IMR-90 (cell line): Measurements from ENCODE around the gene ETHE1. TPM values are rescaled to one million over a fixed set of nuclear protein-coding genes. Genes with fewer than 3 reads are reported as not detected.
"Not testable (repeated sequence)": the region's sequence is repeated elsewhere in the genome, so short reads cannot be mapped to it uniquely, and the experiment has no call there.

Experiments used
- ATAC-seq: fragments of 200-7000 bp; cut with Tn5 transposase; 2 replicates; pipeline ENCODE4 v1.9.1; 2020; ENCODE audit warnings: low read depth, mild to moderate bottlenecking, moderate library complexity
- BruUV-seq: library from RNA; stranded (reverse); fragments of 400-500 nt; replicated peaks from 2 replicates; lab custom pipeline; 2021; lab: Mats Ljungman, UMichigan
- CTCF ChIA-PET: fragments of 300-600 bp; formaldehyde crosslinking; extraction: SDS; loops from one replicate; lab custom pipeline; 2021; ENCODE audit warnings: antibody characterized with exemption; lab: Yijun Ruan, JAX
- POLR2A ChIA-PET: fragments of 300-600 bp; sonication (Branson Sonifier 250); formaldehyde crosslinking; loops from one replicate; lab custom pipeline; 2022; ENCODE audit warnings: antibody characterized with exemption; ENCODE audit not compliant: unreplicated experiment; lab: Charles Lee
- DNase-seq: peaks from one replicate; pipeline ENCODE4 v3.0.0; 2013
- H2AFZ ChIP-seq: replicated peaks from 2 replicates; pipeline ENCODE3; 2013; ENCODE audit warnings: low read length, mild to moderate bottlenecking; ENCODE audit not compliant: poor library complexity
- H2AK5ac ChIP-seq: 2 replicates; pipeline ENCODE4 v1.6.1; 2013; ENCODE audit warnings: low read depth, low read length, inconsistent platforms
- H2AK9ac ChIP-seq: replicated peaks from 2 replicates; pipeline ENCODE3; 2013; ENCODE audit warnings: mild to moderate bottlenecking, low read depth, low read length, moderate library complexity; ENCODE audit not compliant: poor library complexity
- H2BK120ac ChIP-seq: 2 replicates; pipeline ENCODE4 v1.6.1; 2013; ENCODE audit warnings: low read depth, low read length, inconsistent platforms
- H2BK15ac ChIP-seq: 3 replicates; pipeline ENCODE4 v1.6.1; 2013; ENCODE audit warnings: low read depth, low read length, inconsistent platforms
- H2BK20ac ChIP-seq: 2 replicates; pipeline ENCODE4 v1.6.1; 2013; ENCODE audit warnings: low read depth, mild to moderate bottlenecking, inconsistent platforms, low read length, moderate library complexity
- H2BK5ac ChIP-seq: 2 replicates; pipeline ENCODE4 v1.6.1; 2013; ENCODE audit warnings: mild to moderate bottlenecking, low read depth, low read length, inconsistent platforms; ENCODE audit not compliant: poor library complexity, severe bottlenecking
- H3K14ac ChIP-seq: replicated peaks from 2 replicates; pipeline ENCODE4 v1.6.1; 2013; ENCODE audit warnings: low read depth, low read length, inconsistent platforms
- H3K18ac ChIP-seq: 2 replicates; pipeline ENCODE4 v1.6.1; 2013; ENCODE audit warnings: low read depth, low read length, control low read depth
- H3K23ac ChIP-seq: 2 replicates; pipeline ENCODE4 v1.6.1; 2013; ENCODE audit warnings: low read depth, low read length, inconsistent platforms
- H3K27ac ChIP-seq: 2 replicates; pipeline ENCODE4 v1.5.1; 2013; ENCODE audit warnings: mild to moderate bottlenecking, control low read depth, low read length; ENCODE audit not compliant: insufficient read depth
- H3K27me3 ChIP-seq: 2 replicates; pipeline ENCODE4 v1.6.1; 2013; ENCODE audit warnings: low read length; ENCODE audit not compliant: control insufficient read depth, insufficient read depth
- H3K36me3 ChIP-seq: 2 replicates; pipeline ENCODE4 v1.6.1; 2013; ENCODE audit warnings: low read length, mixed read lengths; ENCODE audit not compliant: control insufficient read depth, insufficient read depth
- H3K4ac ChIP-seq: 2 replicates; pipeline ENCODE4 v1.6.1; 2013; ENCODE audit warnings: low read depth, low read length, inconsistent platforms
- H3K4me1 ChIP-seq: 2 replicates; pipeline ENCODE4 v1.6.1; 2013; ENCODE audit warnings: low read length, mixed read lengths; ENCODE audit not compliant: control insufficient read depth, insufficient read depth
- H3K4me2 ChIP-seq: 2 replicates; pipeline ENCODE4 v1.6.1; 2013; ENCODE audit warnings: low read depth, mild to moderate bottlenecking, control low read depth, low read length, moderate library complexity
- H3K4me3 ChIP-seq: 2 replicates; pipeline ENCODE4 v1.5.1; 2013; ENCODE audit warnings: low read depth, mild to moderate bottlenecking, control low read depth, low read length, moderate library complexity; ENCODE audit not compliant: insufficient read depth
- H3K56ac ChIP-seq: 2 replicates; pipeline ENCODE4 v1.6.1; 2013; ENCODE audit warnings: low read length, inconsistent platforms; ENCODE audit not compliant: insufficient read depth; ENCODE audit errors: extremely low read depth
- H3K79me1 ChIP-seq, 2 experiments: 2 replicates each; pipeline ENCODE4 v1.6.1; 2013; ENCODE audit warnings: low read length in 2 of 2, inconsistent platforms in 1 of 2, low read depth in 1 of 2
- H3K9ac ChIP-seq: 2 replicates; pipeline ENCODE4 v1.6.1; 2013; ENCODE audit warnings: low read depth, low read length, control low read depth
- H3K9me1 ChIP-seq: 2 replicates; pipeline ENCODE4 v1.6.1; 2013; ENCODE audit warnings: low read length, inconsistent platforms; ENCODE audit not compliant: insufficient read depth
- H3K9me3 ChIP-seq: 2 replicates; pipeline ENCODE4 v1.6.1; 2013; ENCODE audit warnings: low read length; ENCODE audit not compliant: control insufficient read depth, insufficient read depth
- H4K20me1 ChIP-seq: 2 replicates; pipeline ENCODE4 v1.6.1; 2013; ENCODE audit warnings: low read length, inconsistent platforms; ENCODE audit not compliant: insufficient read depth
- H4K5ac ChIP-seq: 2 replicates; pipeline ENCODE4 v1.6.1; 2013; ENCODE audit warnings: mild to moderate bottlenecking, low read depth, low read length, control low read depth
- H4K8ac ChIP-seq, 2 experiments: 2 replicates each; pipeline ENCODE4 v1.6.1; 2013; ENCODE audit warnings: low read depth in 2 of 2, low read length in 2 of 2, control low read depth in 1 of 2, inconsistent platforms in 1 of 2
- H4K91ac ChIP-seq: 2 replicates; pipeline ENCODE4 v1.6.1; 2013; ENCODE audit warnings: low read depth, low read length, inconsistent platforms; ENCODE audit not compliant: insufficient read depth
- BHLHE40 ChIP-seq: fragments of 150-350 bp; IDR thresholded peaks from 2 replicates; pipeline ENCODE4 v1.6.1; 2016; ENCODE audit warnings: mild to moderate bottlenecking, low read depth, low read length
- CHD1 ChIP-seq: IDR thresholded peaks from 2 replicates; pipeline ENCODE4 v1.6.1; 2012; ENCODE audit warnings: low read depth, low read length, improper control_type of control experiment
- MAFK ChIP-seq: IDR thresholded peaks from 2 replicates; pipeline ENCODE4 v1.6.1; 2012; ENCODE audit warnings: low read depth, low read length, improper control_type of control experiment
- POLR2A ChIP-seq: IDR thresholded peaks from 2 replicates; pipeline ENCODE4 v1.6.1; 2012; ENCODE audit warnings: mild to moderate bottlenecking, low read depth, low read length
- RAD21 ChIP-seq: IDR thresholded peaks from 2 replicates; pipeline ENCODE4 v1.6.1; 2012; ENCODE audit warnings: low read length, improper control_type of control experiment
- SMC3 ChIP-seq: fragments of 150-350 bp; IDR thresholded peaks from 2 replicates; pipeline ENCODE4 v1.6.1; 2016; ENCODE audit warnings: low read depth, mild to moderate bottlenecking, antibody characterized with exemption, low read length, moderate library complexity
- WGBS, 2 experiments: methylation state at CpG; one replicate each; pipeline versions ENCODE4 v1.1.5 to v1.1.7; 2013; ENCODE audit warnings: missing lambda C conversion rate in 2 of 2; ENCODE audit not compliant: insufficient read length in 1 of 2; ENCODE audit errors: extremely low coverage in 2 of 2; 5-methylcytosine and 5-hydroxymethylcytosine counted together
- dilution Hi-C: fragments of 300-500 bp; cut with HindIII; formaldehyde crosslinking; loops from one replicate; pipeline ENCODE4 v1.14.3; 2018; ENCODE audit warnings: low sequenced_read_pairs; ENCODE audit not compliant: unreplicated experiment
- in situ Hi-C: fragments of 300-500 bp; cut with MboI; formaldehyde crosslinking; loops from 3 replicates; pipeline ENCODE4 v1.14.3; 2019; ENCODE audit warnings: low sequenced_read_pairs, inconsistent platforms, mixed read lengths
- intact Hi-C: fragments of 100-400 bp; cut with micrococcal nuclease; formaldehyde crosslinking; loops from 2 replicates; pipeline ENCODE4 v1.10.0; 2022
- polyA plus RNA-seq, 3 experiments: library from polyadenylated mRNA; depleted of rRNA; stranded (reverse); fragments of >200 nt; gene quantifications; 2 replicates each; pipeline ENCODE4 v1.2.3, GENCODE V29; 2012; ENCODE audit warnings: low replicate concordance in 1 of 3
- total RNA-seq: library from RNA; depleted of rRNA; stranded (reverse); fragments of >200 nt; gene quantifications from 2 replicates; pipeline ENCODE4 v1.2.3, GENCODE V29; 2012

The ETHE1 gene
- total and polyA plus RNA-seq, 2 of the 4 experiments (the other 2 are of a cell fraction) = 161 to 233 TPM

- no peak overlapping the region for H4K5ac ChIP-seq
Measured at GRCh38 chr19:43548706-43549105, 21.7 kb upstream of the ETHE1 start.

GRCh38 chr19:43547926-43548325, 20.9 kb upstream of the ETHE1 start:
- H3K4ac ChIP-seq, H2AK9ac ChIP-seq, H3K4me1 ChIP-seq, H3K14ac ChIP-seq, H3K27ac ChIP-seq, H3K23ac ChIP-seq, H4K91ac ChIP-seq, H2AFZ ChIP-seq, H3K79me1 ChIP-seq, H2BK5ac ChIP-seq, BruUV-seq, H3K18ac ChIP-seq, H3K9me3 ChIP-seq, H4K20me1 ChIP-seq, H2BK15ac ChIP-seq, H3K4me3 ChIP-seq, H2AK5ac ChIP-seq, in situ Hi-C loops, H3K4me2 ChIP-seq, H2BK120ac ChIP-seq, H3K27me3 ChIP-seq, CTCF ChIA-PET, H3K56ac ChIP-seq, intact Hi-C loops, H4K8ac ChIP-seq, dilution Hi-C loops, POLR2A ChIA-PET, ATAC-seq, H3K9ac ChIP-seq, H2BK20ac ChIP-seq, H3K9me1 ChIP-seq, H4K5ac ChIP-seq, DNase-seq: not testable (repeated sequence)
- no CpG with 5 or more reads among the region's 24 CpGs for WGBS, 2 experiments
- peaks cover 42% of the 10 kb centered on the region for H3K36me3 ChIP-seq

More at GRCh38 chr19:43548706-43549105, 21.7 kb upstream of the ETHE1 start:
- H2AFZ ChIP-seq = no peak overlapping the region
- ChIA-PET POLR2A (no interaction called here), CTCF (no interaction called here)
- no peak overlapping the region for H3K18ac ChIP-seq
- WGBS, 2 experiments = no CpG with 5 or more reads among the region's 2 CpGs
- no peaks in the 10 kb centered on the region for H3K9me1 ChIP-seq
- H3K36me3 ChIP-seq = peaks cover 37% of the 10 kb centered on the region
- H3K4ac ChIP-seq = no peak overlapping the region
- no peak for ATAC-seq
- H2BK15ac ChIP-seq = no peak overlapping the region
- DNase-seq = no peak
- no peaks in the 10 kb centered on the region for H3K9me3 ChIP-seq
- H3K4me1 ChIP-seq = no peaks in the 10 kb centered on the region
- H3K9ac ChIP-seq = no peak overlapping the region
- no peak overlapping the region for H3K4me3 ChIP-seq
- no TSS peak for BruUV-seq
- H2AK9ac ChIP-seq = no peak overlapping the region
- H4K91ac ChIP-seq = no peak overlapping the region
- H4K20me1 ChIP-seq = no peaks in the 10 kb centered on the region
- H2BK20ac ChIP-seq = no peak overlapping the region
- no peak overlapping the region for H3K23ac ChIP-seq
- dilution Hi-C loops (no loop called here), intact Hi-C loops (no loop called here), in situ Hi-C loops (no loop called here)
- H2BK120ac ChIP-seq = no peak overlapping the region
- no peaks in the 10 kb centered on the region for H3K27me3 ChIP-seq
- H3K79me1 ChIP-seq = peaks cover 3 to 4% of the 10 kb centered on the region in 2 experiments; a peak in 1 of 4 replicates
- H2AK5ac ChIP-seq = no peak overlapping the region
- no peak overlapping the region for H3K4me2 ChIP-seq
- TF ChIP-seq SMC3 = no peak
- TF ChIP-seq CHD1 = no peak
- no peak for TF ChIP-seq RAD21
- TF ChIP-seq MAFK = no peak
- no peak for TF ChIP-seq POLR2A
- no peak for TF ChIP-seq BHLHE40
- H3K14ac ChIP-seq = no peak overlapping the region
- H3K27ac ChIP-seq = no peak overlapping the region
- H2BK5ac ChIP-seq = no peak overlapping the region
- no peak overlapping the region for H4K8ac ChIP-seq
- no peak overlapping the region for H3K56ac ChIP-seq
